ENCODE results near the gene TFF2.

The TFF2 gene

DNA sequence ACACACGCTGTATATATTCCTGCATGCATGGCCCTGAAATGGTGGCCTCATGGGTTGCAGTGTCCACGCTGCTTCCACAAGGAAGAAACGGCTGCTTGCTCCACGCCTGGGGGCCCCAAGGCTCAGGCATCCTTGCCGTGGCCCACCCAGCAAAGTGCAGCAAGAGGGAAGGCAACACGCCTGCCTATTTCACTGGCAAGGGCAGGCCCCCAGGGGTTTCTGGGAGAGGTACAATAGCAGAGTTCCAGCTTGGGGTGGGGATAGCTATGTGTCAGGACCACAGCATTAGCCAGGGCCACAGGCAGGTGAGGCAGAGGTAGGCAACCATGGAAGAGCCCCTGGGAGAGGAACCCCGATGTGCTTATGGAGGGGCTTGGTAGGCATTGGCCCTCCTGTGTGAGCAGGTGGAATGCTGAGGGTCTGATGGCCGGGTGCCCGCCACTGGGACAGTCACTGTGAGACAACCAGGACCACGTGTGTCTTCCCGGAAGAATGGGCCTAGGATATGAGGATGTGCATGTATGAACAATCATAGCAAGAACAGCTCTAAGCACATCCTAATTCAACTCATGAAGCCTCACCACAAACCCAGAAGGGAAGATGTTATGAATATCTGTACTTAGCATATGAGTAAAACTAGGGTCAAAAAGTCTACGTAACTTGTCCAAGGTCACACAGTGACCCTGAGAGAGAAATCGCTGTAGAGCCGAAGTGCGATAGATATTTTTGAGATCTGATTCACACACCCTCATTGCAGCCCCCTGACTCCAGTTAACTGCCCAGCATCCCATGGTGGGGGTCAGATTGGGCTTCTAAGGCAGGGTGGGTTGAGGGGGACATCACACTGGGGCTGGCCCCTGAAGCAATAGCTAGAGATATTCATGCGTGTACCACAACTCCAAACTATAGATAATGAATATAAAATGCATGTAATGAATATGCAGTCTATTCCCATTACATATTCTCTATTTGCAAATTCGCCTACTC lies 11.8 kb downstream of the TFF2 start:
- TF ChIP-seq, protein P1, sequence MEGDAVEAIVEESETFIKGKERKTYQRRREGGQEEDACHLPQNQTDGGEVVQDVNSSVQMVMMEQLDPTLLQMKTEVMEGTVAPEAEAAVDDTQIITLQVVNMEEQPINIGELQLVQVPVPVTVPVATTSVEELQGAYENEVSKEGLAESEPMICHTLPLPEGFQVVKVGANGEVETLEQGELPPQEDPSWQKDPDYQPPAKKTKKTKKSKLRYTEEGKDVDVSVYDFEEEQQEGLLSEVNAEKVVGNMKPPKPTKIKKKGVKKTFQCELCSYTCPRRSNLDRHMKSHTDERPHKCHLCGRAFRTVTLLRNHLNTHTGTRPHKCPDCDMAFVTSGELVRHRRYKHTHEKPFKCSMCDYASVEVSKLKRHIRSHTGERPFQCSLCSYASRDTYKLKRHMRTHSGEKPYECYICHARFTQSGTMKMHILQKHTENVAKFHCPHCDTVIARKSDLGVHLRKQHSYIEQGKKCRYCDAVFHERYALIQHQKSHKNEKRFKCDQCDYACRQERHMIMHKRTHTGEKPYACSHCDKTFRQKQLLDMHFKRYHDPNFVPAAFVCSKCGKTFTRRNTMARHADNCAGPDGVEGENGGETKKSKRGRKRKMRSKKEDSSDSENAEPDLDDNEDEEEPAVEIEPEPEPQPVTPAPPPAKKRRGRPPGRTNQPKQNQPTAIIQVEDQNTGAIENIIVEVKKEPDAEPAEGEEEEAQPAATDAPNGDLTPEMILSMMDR (IDR thresholded peaks at IDR 0.05; ENCODE audit: low read depth, low read length), result no peak
- no peak for DNase-seq (ENCODE audit: extremely low read depth, low read depth)

DNA sequence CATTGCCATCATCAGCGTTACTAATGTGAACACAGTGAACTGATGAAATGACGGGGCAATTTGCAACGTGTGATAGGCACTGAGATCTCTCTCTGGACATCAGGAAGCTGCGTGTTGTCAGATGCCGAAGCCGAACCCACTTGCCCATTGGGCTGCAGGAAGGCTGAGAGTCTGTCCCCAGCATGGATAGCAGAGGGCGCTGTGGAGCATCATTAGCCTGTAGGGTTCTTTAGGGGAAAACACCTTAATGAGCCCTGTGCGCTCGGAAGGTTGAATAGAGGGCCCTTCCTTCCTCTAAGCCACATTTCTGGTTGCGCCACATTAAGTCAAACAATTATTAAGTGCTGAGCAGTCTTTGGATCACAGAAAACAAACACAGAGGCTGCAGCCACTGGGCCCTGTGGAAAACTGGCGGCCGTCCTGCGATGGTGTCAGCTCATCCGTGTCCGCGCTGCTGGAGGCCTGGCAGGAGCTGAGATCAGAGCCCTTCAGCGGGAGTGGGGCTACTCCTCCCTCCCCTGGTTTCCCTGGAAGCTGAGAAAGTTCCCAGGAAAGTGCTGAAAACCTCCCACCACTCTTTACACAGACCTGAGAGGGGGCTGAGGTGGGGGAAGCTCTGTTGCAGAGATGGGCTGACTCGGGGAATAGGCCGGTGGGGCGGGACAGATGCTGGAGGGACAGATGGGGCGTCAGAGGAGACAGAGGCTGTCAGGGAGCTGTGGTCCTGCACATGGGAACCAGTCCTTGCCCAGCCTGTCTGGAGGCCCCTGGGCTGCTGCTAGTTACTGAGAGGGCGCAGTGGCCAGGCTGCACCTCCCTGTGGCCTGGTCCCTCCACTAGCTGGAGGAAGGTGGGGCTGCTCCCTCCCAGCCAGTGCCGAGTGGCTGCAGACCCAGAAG lies 12.7 kb downstream of the TFF2 start:
- TF ChIP-seq, protein P1 (IDR thresholded peaks at IDR 0.05; ENCODE audit: low read depth, low read length), result peak; percentile 56
- DNase-seq (ENCODE audit: extremely low read depth, low read depth), result peak; percentile 4

DNA sequence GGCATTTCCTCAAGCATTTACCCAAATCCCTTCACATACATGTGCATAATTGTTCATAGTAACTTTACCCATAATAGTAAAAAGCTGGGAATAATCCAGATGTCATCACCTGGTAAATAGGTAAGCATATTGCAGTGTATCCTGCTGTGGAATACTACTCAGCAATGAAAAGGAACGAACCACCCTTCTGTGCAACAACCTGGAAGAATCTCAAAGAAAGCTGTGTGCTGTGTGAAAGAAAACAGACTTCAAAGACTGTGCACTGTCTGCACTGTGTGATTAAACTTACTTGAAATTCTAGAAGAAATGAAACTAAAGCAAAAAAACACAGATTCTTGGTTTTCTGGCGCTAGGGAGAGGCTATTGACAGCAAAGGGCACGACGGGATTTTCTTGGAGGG lies 13.5 kb downstream of the TFF2 start:
- no peak for DNase-seq (ENCODE audit: extremely low read depth, low read depth)

DNA sequence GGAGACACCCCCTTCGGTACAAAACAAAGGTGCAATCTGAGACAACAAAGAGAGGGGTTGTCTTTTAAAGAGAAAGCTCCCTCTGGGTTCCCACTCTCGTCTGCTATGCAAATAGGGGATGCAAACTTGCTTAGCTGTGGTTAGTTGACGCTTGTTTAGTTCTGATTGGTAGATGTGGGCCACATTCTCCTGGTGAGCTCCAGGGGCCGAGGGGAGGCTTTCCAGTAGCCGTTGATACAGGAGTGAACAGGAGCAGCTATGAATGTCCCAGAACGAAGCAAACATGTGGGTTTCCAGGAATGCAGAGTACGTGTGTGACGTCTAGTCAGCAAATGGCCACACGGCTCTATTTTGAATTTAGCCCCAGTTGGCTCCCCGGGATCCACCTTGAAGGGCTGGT lies 14.7 kb downstream of the TFF2 start:
- TF ChIP-seq, protein P1 (IDR thresholded peaks at IDR 0.05; ENCODE audit: low read depth, low read length), result no peak
- no peak for DNase-seq (ENCODE audit: extremely low read depth, low read depth)

More for the DNA sequence above, 13.5 kb downstream of the TFF2 start:
- TF ChIP-seq, protein P1 (IDR thresholded peaks at IDR 0.05; ENCODE audit: low read depth, low read length), result no peak

GRCh38 chr21:42332557-42333317 lies 18.1 kb downstream of the TFF2 start:
- DNase-seq (ENCODE audit: extremely low read depth, low read depth), result no peak
- TF ChIP-seq, protein P1 (IDR thresholded peaks at IDR 0.05; ENCODE audit: low read depth, low read length), result no peak

DNA sequence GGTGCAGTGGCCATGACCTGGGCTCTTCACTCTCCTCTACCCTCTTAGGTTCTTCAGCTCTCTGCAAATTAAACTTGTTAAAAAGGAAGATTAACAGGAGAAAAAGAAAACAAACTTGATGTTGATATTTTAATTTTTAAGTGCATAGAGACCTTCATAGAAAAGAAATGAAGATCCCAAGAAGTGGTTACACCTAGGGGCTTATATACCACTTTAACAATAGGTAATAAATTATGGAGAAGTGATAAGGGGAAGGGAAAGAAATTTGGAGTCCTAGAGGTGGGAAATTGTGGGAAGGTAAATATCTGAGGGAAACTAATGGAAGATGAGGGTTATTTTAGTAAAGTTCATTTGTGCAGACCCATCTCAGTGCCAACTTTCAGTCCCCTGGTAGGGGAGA lies 19.1 kb downstream of the TFF2 start:
- TF ChIP-seq, protein P1 (IDR thresholded peaks at IDR 0.05; ENCODE audit: low read depth, low read length), result no peak
- no peak for DNase-seq (ENCODE audit: extremely low read depth, low read depth)
